Measurements from ENCODE around the gene ADCY1.

DNA sequence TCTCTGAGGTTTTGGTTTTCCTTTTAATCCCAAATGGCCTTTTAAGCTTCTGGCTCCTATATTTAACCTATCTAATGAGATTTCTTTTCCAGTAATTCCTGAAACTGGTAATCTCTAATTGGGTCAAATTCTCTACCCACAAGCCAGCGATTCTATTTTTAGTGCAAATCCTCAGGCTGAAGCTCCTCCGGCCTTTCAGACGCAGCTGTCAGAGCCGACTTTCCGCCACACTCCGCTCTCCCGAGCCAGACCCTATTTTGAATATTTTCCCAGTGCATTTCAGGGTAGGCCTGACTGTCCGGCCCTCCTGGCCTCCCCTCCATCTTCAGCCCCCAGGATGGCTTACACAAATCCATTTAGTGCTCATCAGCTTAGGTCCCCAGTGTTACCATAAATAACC is 9.7 kb upstream of the ADCY1 start:
- TF ChIP-seq EZH2 (IDR thresholded peaks at IDR 0.05; ENCODE audit: borderline replicate concordance, low read depth, low read length, poor library complexity, severe bottlenecking), result peak; percentile 46
- no peak for TF ChIP-seq CTCF (conservative IDR thresholded peaks at IDR 0.05; ENCODE audit: low read depth, low read length)

Data from A673 (cell line).